Mucosa of descending colon (tissue), 3 donors: Measurements from ENCODE around the gene U2AF2. TPM values are rescaled to one million over a fixed set of nuclear protein-coding genes. Genes with fewer than 3 reads are reported as not detected.

Experiments used
- ATAC-seq: fragments of 200-7000 bp; cut with Tn5 transposase; one replicate; pipeline ENCODE4 v1.9.1; 2020; ENCODE audit warnings: mild to moderate bottlenecking, moderate library complexity
- DNase-seq, 3 donors: peaks; one replicate each; pipeline ENCODE4 v3.0.0-alpha.2; 2020
- H3K36me3 ChIP-seq: fragments of 200-600 bp; one replicate; pipeline ENCODE4 v1.8.0; 2021; ENCODE audit warnings: low read depth, mild to moderate bottlenecking
- H3K4me1 ChIP-seq: fragments of 200-600 bp; one replicate; pipeline ENCODE4 v1.8.0; 2021; ENCODE audit warnings: low read depth, mild to moderate bottlenecking
- H3K4me3 ChIP-seq: fragments of 200-600 bp; one replicate; pipeline ENCODE4 v1.8.0; 2021; ENCODE audit warnings: mild to moderate bottlenecking
- H3K9me3 ChIP-seq: fragments of 200-600 bp; one replicate; pipeline ENCODE4 v1.8.0; 2021; ENCODE audit warnings: mild to moderate bottlenecking
- CTCF ChIP-seq: fragments of 200-600 bp; IDR thresholded peaks from one replicate; pipeline ENCODE4 v1.8.0; 2022; ENCODE audit warnings: antibody characterized with exemption, mild to moderate bottlenecking
- intact Hi-C, 2 donors: fragments of 100-400 bp; cut with DNase I in 1 of 2; cut with micrococcal nuclease in 1 of 2; formaldehyde crosslinking; loops; one replicate each; pipeline versions ENCODE4 v1.11.0 to v1.11.1; 2022; cut with DNase I, micrococcal nuclease
- total RNA-seq, 3 donors: library from RNA; stranded (reverse); fragmentation: NEBNext Ultra II Directional in 2 of 3; extraction: Animal tissue kit (Norgen Biotek cat#: 25700) in 2 of 3; gene quantifications; one replicate each; pipeline versions ENCODE4 v1.2.1 to v1.2.4, GENCODE V29; 2021 to 2023
- donor health status: DM: no; HTN: no; CAD: no; lungs with moderate emphysema.
- donor health status: DM: no; HTN: no; CAD: no.
- donor health status: DM: no; HTN: yes; CAD: no.

The U2AF2 gene
- total RNA-seq, 3 donors from 2014 or later, result 162 to 194 (median 163) TPM

- intact Hi-C loops, result no loop called here
- peak in 1 of 3 donors; percentile 23 for DNase-seq
- H3K4me3 ChIP-seq, result no peak overlapping the region
- no peaks in the 10 kb centered on the region for H3K36me3 ChIP-seq
- no peak for TF ChIP-seq CTCF
- peaks cover 13% of the 10 kb centered on the region for H3K4me1 ChIP-seq
- peak; percentile 28 for ATAC-seq
- no peaks in the 10 kb centered on the region for H3K9me3 ChIP-seq
These were observed 49.8 kb downstream of the U2AF2 start for GRCh38 chr19:55704494-55705245.

- no peak for DNase-seq
- Histone ChIP-seq H3K9me3 (no peaks in the 10 kb centered on the region), H3K36me3 (no peaks in the 10 kb centered on the region), H3K4me3 (no peak overlapping the region), H3K4me1 (peaks cover 13% of the 10 kb centered on the region)
- TF ChIP-seq CTCF, result no peak
- no peak for ATAC-seq
- intact Hi-C loops, result no loop called here
These were observed 51.1 kb downstream of the U2AF2 start for GRCh38 chr19:55705972-55706371.

GRCh38 chr19:55711719-55712118 is 56.9 kb downstream of the U2AF2 start:
- ATAC-seq, result no peak

GRCh38 chr19:55712804-55713631 is 58.2 kb downstream of the U2AF2 start:
- DNase-seq (no peak), ATAC-seq (no peak)
- TF ChIP-seq CTCF, result no peak
- no peak overlapping the region for H3K4me3 ChIP-seq
- no peaks in the 10 kb centered on the region for H3K4me1 ChIP-seq
- no peaks in the 10 kb centered on the region for H3K36me3 ChIP-seq
- intact Hi-C loops, result no loop called here
- H3K9me3 ChIP-seq, result no peaks in the 10 kb centered on the region

More at GRCh38 chr19:55711719-55712118, 56.9 kb downstream of the U2AF2 start:
- Histone ChIP-seq H3K4me3 (no peak overlapping the region), H3K4me1 (no peaks in the 10 kb centered on the region), H3K36me3 (no peaks in the 10 kb centered on the region), H3K9me3 (no peaks in the 10 kb centered on the region)
- no peak for DNase-seq
- intact Hi-C loops, result no loop called here
- TF ChIP-seq CTCF, result no peak

GRCh38 chr19:55716531-55716930 is 61.7 kb downstream of the U2AF2 start:
- TF ChIP-seq CTCF, result no peak
- Histone ChIP-seq H3K4me1 (no peaks in the 10 kb centered on the region), H3K36me3 (no peaks in the 10 kb centered on the region), H3K9me3 (peaks cover 7% of the 10 kb centered on the region), H3K4me3 (no peak overlapping the region)
- no peak for ATAC-seq
- DNase-seq, result no peak
- intact Hi-C loops, result no loop called here
